Upper lobe of right lung (tissue), 1 donor: Measurements from ENCODE around the gene LGR5. TPM values are rescaled to one million over a fixed set of nuclear protein-coding genes. Genes with fewer than 3 reads are reported as not detected.

Experiments
- ATAC-seq: fragments of 200-7000 bp; cut with Tn5 transposase; one replicate; pipeline ENCODE4 v1.9.1; 2020; ENCODE audit warnings: mild to moderate bottlenecking, moderate library complexity
- DNase-seq: peaks from one replicate; pipeline ENCODE4 v3.0.0-alpha.2; 2020
- H3K27ac ChIP-seq: fragments of 200-600 bp; one replicate; pipeline ENCODE4 v1.8.0; 2022
- H3K27me3 ChIP-seq: fragments of 200-600 bp; one replicate; pipeline ENCODE4 v1.8.0; 2022; ENCODE audit warnings: mild to moderate bottlenecking
- H3K36me3 ChIP-seq: fragments of 200-600 bp; one replicate; pipeline ENCODE4 v1.8.0; 2022
- H3K4me1 ChIP-seq: fragments of 200-600 bp; one replicate; pipeline ENCODE4 v1.8.0; 2022
- H3K4me3 ChIP-seq: fragments of 200-600 bp; one replicate; pipeline ENCODE4 v1.8.0; 2022; ENCODE audit warnings: mild to moderate bottlenecking
- H3K9me3 ChIP-seq: fragments of 200-600 bp; one replicate; pipeline ENCODE4 v1.8.0; 2022
- intact Hi-C: fragments of 100-400 bp; cut with DNase I; formaldehyde crosslinking; loops from one replicate; pipeline ENCODE4 v1.11.0; 2022
- total RNA-seq: library from RNA; stranded (reverse); fragmentation: NEBNext Ultra II Directional; extraction: Animal tissue kit (Norgen Biotek cat#: 25700); gene quantifications from one replicate; pipeline ENCODE4 v1.2.1, GENCODE V29; 2021
- TF ChIP-seq, protein P1 (sequence below): fragments of 200-600 bp; IDR thresholded peaks from one replicate; pipeline ENCODE4 v1.8.0; 2022; ENCODE audit warnings: antibody characterized with exemption
- donor health status: DM: no; HTN: yes; CAD: no; lungs with severe emphysema.

LGR5 gene
- total RNA-seq, 1 donor from 2014 or later: 0.35 TPM

DNA sequence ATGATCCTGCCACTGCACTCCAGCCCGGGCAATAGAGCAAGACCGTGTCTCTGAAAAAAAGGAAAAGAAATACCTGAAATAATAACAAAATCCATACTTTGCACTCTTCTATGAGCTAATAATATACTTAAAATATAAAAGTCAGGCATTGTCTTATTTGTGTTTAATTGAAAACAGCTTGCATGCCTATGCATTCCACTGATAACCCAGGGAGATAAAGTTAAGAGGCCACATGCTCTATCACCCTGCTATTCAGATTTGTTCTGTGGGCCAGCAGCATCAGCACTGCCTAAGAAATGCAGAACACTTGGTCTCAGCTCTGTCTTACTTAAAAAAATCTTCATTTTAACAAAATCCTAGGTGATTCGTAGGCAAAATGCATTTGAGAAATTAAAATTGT lies 99.2 kb downstream of the LGR5 start:
- DNase-seq (no peak), ATAC-seq (no peak)
- TF ChIP-seq, protein P1, sequence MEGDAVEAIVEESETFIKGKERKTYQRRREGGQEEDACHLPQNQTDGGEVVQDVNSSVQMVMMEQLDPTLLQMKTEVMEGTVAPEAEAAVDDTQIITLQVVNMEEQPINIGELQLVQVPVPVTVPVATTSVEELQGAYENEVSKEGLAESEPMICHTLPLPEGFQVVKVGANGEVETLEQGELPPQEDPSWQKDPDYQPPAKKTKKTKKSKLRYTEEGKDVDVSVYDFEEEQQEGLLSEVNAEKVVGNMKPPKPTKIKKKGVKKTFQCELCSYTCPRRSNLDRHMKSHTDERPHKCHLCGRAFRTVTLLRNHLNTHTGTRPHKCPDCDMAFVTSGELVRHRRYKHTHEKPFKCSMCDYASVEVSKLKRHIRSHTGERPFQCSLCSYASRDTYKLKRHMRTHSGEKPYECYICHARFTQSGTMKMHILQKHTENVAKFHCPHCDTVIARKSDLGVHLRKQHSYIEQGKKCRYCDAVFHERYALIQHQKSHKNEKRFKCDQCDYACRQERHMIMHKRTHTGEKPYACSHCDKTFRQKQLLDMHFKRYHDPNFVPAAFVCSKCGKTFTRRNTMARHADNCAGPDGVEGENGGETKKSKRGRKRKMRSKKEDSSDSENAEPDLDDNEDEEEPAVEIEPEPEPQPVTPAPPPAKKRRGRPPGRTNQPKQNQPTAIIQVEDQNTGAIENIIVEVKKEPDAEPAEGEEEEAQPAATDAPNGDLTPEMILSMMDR: no peak
- no peak overlapping the region for H3K4me3 ChIP-seq
- no peaks in the 10 kb centered on the region for H3K36me3 ChIP-seq
- H3K27me3 ChIP-seq: no peaks in the 10 kb centered on the region
- no peak overlapping the region for H3K27ac ChIP-seq
- intact Hi-C loops: no loop called here
- H3K9me3 ChIP-seq: no peaks in the 10 kb centered on the region
- H3K4me1 ChIP-seq: no peaks in the 10 kb centered on the region

- Histone ChIP-seq H3K27ac (no peak overlapping the region), H3K9me3 (no peaks in the 10 kb centered on the region), H3K27me3 (no peaks in the 10 kb centered on the region), H3K4me1 (no peaks in the 10 kb centered on the region), H3K36me3 (no peaks in the 10 kb centered on the region), H3K4me3 (no peak overlapping the region)
- ATAC-seq (no peak), DNase-seq (no peak)
- TF ChIP-seq, protein P1: no peak
- intact Hi-C loops: no loop called here
Observed at GRCh38 chr12:71541583-71541982, 102.0 kb downstream of the LGR5 start.

GRCh38 chr12:71546322-71546861 lies 106.8 kb downstream of the LGR5 start:
- no peaks in the 10 kb centered on the region for H3K9me3 ChIP-seq
- H3K27me3 ChIP-seq: no peaks in the 10 kb centered on the region
- H3K36me3 ChIP-seq: no peaks in the 10 kb centered on the region
- intact Hi-C loops: no loop called here
- TF ChIP-seq, protein P1: no peak
- H3K27ac ChIP-seq: no peak overlapping the region
- ATAC-seq (no peak), DNase-seq (no peak)
- H3K4me3 ChIP-seq: no peak overlapping the region
- no peaks in the 10 kb centered on the region for H3K4me1 ChIP-seq

- no peaks in the 10 kb centered on the region for H3K27me3 ChIP-seq
- no peak overlapping the region for H3K4me3 ChIP-seq
- H3K9me3 ChIP-seq: no peaks in the 10 kb centered on the region
- no peak for DNase-seq
- ATAC-seq: no peak
- intact Hi-C loops: no loop called here
- TF ChIP-seq, protein P1: no peak
- no peak overlapping the region for H3K27ac ChIP-seq
- no peaks in the 10 kb centered on the region for H3K4me1 ChIP-seq
- H3K36me3 ChIP-seq: no peaks in the 10 kb centered on the region
Observed at GRCh38 chr12:71548893-71549292, 109.3 kb downstream of the LGR5 start.

GRCh38 chr12:71551529-71551928 lies 111.9 kb downstream of the LGR5 start:
- H3K9me3 ChIP-seq: no peaks in the 10 kb centered on the region
- H3K4me1 ChIP-seq: no peaks in the 10 kb centered on the region
- DNase-seq (no peak), ATAC-seq (no peak)
- no peaks in the 10 kb centered on the region for H3K27me3 ChIP-seq
- TF ChIP-seq, protein P1: no peak
- H3K4me3 ChIP-seq: no peak overlapping the region
- H3K36me3 ChIP-seq: no peaks in the 10 kb centered on the region
- no peak overlapping the region for H3K27ac ChIP-seq
- intact Hi-C loops: no loop called here
